Choroid plexus epithelial cell (primary cell): ENCODE data around the gene DOP1B.
A peak's percentile ranks its signal among the peaks of the same experiment; 100 is the strongest.
"Not testable (repeated sequence)": the region's sequence is repeated elsewhere in the genome, so short reads cannot be mapped to it uniquely, and the experiment has no call there.

Experiments
- DNase-seq: peaks from one replicate; pipeline ENCODE4 v3.0.0-alpha.2; 2010; ENCODE audit warnings: low read depth
- H3K4me3 ChIP-seq: 2 replicates; pipeline ENCODE4 v1.5.1; 2011; ENCODE audit warnings: low read depth, mild to moderate bottlenecking, control low read depth, low read length, moderate library complexity
- CTCF ChIP-seq: conservative IDR thresholded peaks from 2 replicates; pipeline ENCODE4 v1.5.1; 2011; ENCODE audit warnings: low read depth, mild to moderate bottlenecking, control low read depth, inconsistent platforms, low read length, moderate library complexity

DOP1B gene

DNA sequence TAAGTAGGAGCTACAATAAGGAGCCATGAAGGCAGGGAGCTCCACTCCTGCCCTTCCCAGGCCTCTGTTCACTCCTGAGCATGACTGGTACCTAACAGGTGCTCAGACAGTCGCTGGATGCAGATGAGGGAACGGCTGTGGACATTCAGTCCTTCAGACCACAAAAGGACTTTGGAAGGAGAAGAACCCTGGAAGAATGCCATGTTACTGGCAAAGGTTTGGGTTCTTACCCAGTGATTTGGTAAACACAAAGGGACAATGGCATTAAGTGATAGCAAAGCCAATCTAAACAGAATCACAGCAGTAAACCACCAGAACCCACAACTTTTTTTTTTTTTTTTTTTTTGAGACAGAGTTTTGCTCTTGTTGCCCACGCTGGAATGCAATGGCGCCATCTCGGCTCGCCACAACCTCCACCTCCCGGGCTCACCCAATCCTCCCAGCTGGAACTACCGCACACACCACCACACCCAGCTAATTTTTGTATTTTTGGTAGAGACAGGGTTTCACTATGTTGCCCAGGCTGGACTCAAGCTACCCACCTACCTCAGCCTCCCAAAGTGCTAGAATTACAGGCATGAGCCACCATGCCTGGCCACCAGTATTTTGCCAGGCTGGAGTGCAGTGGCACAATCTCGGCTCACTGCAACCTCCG, 29.2 kb upstream of the DOP1B start:
- H3K4me3 ChIP-seq: no peak overlapping the region
- no peak for DNase-seq
- TF ChIP-seq CTCF: no peak

- no peak for TF ChIP-seq CTCF
Observed at GRCh38 chr21:36127977-36128376, 28.6 kb upstream of the DOP1B start.

DNA sequence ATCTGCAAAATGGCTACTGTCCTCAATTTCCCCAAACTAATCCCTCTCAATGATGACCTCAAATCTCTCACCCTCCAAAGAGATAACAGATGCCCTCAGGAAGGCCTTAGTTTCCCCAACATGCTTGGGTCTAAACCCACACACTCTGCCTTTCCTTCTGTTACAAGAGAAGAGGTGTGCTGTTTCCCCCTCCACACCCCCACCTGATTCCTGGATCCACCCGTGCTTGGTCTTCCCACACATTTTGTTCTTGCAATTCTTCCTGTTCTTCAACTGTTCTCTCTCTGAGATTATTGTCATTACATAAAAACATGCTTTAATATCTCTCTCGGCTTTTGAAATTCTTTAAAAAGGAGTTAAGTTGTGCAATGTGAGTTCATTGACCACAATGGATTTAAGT, 27.4 kb upstream of the DOP1B start:
- no peak for DNase-seq
- TF ChIP-seq CTCF: no peak
- H3K4me3 ChIP-seq: no peak overlapping the region

More at GRCh38 chr21:36127977-36128376, 28.6 kb upstream of the DOP1B start:
- no peak overlapping the region for H3K4me3 ChIP-seq
- no peak for DNase-seq

DNA sequence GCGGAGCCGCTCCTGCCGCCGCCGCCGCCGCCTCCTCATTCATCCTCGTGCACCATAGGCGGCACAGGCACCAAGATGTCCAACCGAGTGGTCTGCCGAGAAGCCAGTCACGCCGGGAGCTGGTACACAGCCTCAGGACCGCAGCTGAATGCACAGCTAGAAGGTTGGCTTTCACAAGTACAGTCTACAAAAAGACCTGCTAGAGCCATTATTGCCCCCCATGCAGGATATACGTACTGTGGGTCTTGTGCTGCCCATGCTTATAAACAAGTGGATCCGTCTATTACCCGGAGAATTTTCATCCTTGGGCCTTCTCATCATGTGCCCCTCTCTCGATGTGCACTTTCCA, 26.2 kb upstream of the DOP1B start:
- peak overlapping the region; percentile 34 for H3K4me3 ChIP-seq
- DNase-seq: not testable (repeated sequence)

GRCh38 chr21:36130839-36131238, 25.8 kb upstream of the DOP1B start:
- H3K4me3 ChIP-seq, DNase-seq: not testable (repeated sequence)

GRCh38 chr21:36132696-36133095, 23.9 kb upstream of the DOP1B start:
- H3K4me3 ChIP-seq: no peak overlapping the region
- DNase-seq: no peak
- no peak for TF ChIP-seq CTCF

DNA sequence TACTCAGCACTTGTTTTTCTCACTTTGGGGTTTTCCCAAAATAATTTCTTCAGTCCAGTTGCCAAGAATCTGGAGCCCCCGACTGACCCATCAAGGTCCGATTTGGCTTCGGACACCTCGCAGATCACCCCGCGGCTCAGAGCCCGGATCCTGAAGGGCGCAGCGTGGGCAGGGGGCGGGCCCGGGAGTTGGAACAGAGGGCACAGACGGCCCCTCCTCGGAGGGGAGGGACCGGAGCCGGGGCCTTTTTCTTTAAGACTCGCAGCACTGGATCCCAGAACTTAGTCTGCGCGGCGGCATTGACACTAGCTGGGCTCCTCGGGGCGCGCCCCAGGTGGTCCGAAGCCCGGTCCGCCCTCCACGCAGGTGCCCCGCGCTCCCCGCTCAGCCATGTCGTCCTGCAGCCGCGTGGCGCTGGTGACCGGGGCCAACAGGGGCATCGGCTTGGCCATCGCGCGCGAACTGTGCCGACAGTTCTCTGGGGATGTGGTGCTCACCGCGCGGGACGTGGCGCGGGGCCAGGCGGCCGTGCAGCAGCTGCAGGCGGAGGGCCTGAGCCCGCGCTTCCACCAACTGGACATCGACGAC, 21.7 kb upstream of the DOP1B start, which contains the start of gene CBR3:
Gene CBR3 (plus strand): TSS at position 277 of the 588 bp plus-strand sequence. CDS start 114 bp downstream, at position 391.
- H3K4me3 ChIP-seq: peak within 1 kb of the TSS; percentile 71
- no peak for TF ChIP-seq CTCF
- DNase-seq: peak; percentile 83

- no peak for TF ChIP-seq CTCF
- peak; percentile 80 for DNase-seq
- H3K4me3 ChIP-seq: peak overlapping the region; percentile 71
Observed at GRCh38 chr21:36135391-36136102, 21.1 kb upstream of the DOP1B start.

DNA sequence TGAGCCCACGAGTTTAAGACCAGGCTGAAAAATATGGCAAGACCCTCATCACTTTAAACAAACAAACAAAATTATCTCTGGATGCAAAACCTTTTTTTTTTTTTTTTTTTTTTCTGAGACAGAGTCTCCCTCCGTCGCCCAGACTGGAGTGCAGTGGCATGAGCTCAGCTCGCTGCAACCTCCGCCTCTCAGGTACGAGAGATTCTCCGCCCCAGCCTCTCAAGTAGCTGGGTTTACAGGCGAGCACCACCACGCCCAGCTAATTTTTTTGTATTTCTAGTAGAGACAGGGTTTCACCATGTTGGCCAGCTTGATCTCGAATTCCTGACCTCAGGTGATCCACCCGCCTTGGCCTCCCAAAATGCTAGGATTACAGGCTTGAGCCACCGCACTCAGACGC, 16.8 kb upstream of the DOP1B start:
- DNase-seq, H3K4me3 ChIP-seq: not testable (repeated sequence)
